Ishikawa (cell line): Measurements from ENCODE around the gene MIX23.

Experiments
- CEBPB ChIP-seq: IDR thresholded peaks from 2 replicates; pipeline ENCODE4 v1.6.1; 2012
- EGR1 ChIP-seq: IDR thresholded peaks from 2 replicates; pipeline ENCODE4 v1.6.1; 2012
- EP300 ChIP-seq: IDR thresholded peaks from 2 replicates; pipeline ENCODE4 v1.6.1; 2012; ENCODE audit warnings: borderline replicate concordance
- FOXM1 ChIP-seq: IDR thresholded peaks from 2 replicates; pipeline ENCODE4 v1.6.1; 2012; ENCODE audit warnings: low read depth, borderline replicate concordance
- NFIC ChIP-seq: IDR thresholded peaks from 2 replicates; pipeline ENCODE4 v1.6.1; 2012
- RAD21 ChIP-seq: IDR thresholded peaks from 2 replicates; pipeline ENCODE4 v1.6.1; 2012; ENCODE audit warnings: low read depth
- TAF1 ChIP-seq: IDR thresholded peaks from 2 replicates; pipeline ENCODE4 v1.6.1; 2012; ENCODE audit warnings: low read depth, mild to moderate bottlenecking
- TCF12 ChIP-seq: IDR thresholded peaks from 2 replicates; pipeline ENCODE4 v1.6.1; 2012; ENCODE audit warnings: low read depth
- TEAD4 ChIP-seq: IDR thresholded peaks from 2 replicates; pipeline ENCODE4 v1.6.1; 2012
- YY1 ChIP-seq: IDR thresholded peaks from 2 replicates; pipeline ENCODE4 v1.6.1; 2012; ENCODE audit warnings: low read depth
- ZBTB7A ChIP-seq: IDR thresholded peaks from 2 replicates; pipeline ENCODE4 v1.6.1; 2012; ENCODE audit warnings: low read depth
- TF ChIP-seq, protein P1 (sequence below): IDR thresholded peaks from 2 replicates; pipeline ENCODE4 v1.6.1; 2012
- TF ChIP-seq, protein P2 (sequence below): IDR thresholded peaks from 2 replicates; pipeline ENCODE4 v1.6.1; 2012
- TF ChIP-seq, protein P3 (sequence below): IDR thresholded peaks from 2 replicates; pipeline ENCODE4 v1.6.1; 2012; ENCODE audit warnings: low read depth, mild to moderate bottlenecking

The MIX23 gene

GRCh38 chr3:122382888-122383666 is at the start of gene MIX23:
TSS of gene MIX23 (minus strand) at chr3:122383231. CDS start at chr3:122383224, 7 bp downstream.
- TF ChIP-seq TAF1 (peak; percentile 93), YY1 (peak; percentile 98), EGR1 (no peak), TEAD4 (0 out of 2 replicates have a peak, but pooled peaks have one; percentile 19), TCF12 (no peak), NFIC (peak; percentile 21; the same call in 1 of the 2 replicates)
- TF ChIP-seq, protein P1, sequence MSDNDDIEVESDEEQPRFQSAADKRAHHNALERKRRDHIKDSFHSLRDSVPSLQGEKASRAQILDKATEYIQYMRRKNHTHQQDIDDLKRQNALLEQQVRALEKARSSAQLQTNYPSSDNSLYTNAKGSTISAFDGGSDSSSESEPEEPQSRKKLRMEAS, result peak; percentile 79
- TF ChIP-seq, protein P2, sequence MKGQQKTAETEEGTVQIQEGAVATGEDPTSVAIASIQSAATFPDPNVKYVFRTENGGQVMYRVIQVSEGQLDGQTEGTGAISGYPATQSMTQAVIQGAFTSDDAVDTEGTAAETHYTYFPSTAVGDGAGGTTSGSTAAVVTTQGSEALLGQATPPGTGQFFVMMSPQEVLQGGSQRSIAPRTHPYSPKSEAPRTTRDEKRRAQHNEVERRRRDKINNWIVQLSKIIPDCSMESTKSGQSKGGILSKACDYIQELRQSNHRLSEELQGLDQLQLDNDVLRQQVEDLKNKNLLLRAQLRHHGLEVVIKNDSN, result peak; percentile 19; the same call in 1 of the 2 replicates

- TF ChIP-seq EGR1, result no peak
- TF ChIP-seq NFIC, result no peak
- no peak for TF ChIP-seq TCF12
- TF ChIP-seq YY1, result no peak
- TF ChIP-seq EP300, result no peak
- TF ChIP-seq, protein P3, sequence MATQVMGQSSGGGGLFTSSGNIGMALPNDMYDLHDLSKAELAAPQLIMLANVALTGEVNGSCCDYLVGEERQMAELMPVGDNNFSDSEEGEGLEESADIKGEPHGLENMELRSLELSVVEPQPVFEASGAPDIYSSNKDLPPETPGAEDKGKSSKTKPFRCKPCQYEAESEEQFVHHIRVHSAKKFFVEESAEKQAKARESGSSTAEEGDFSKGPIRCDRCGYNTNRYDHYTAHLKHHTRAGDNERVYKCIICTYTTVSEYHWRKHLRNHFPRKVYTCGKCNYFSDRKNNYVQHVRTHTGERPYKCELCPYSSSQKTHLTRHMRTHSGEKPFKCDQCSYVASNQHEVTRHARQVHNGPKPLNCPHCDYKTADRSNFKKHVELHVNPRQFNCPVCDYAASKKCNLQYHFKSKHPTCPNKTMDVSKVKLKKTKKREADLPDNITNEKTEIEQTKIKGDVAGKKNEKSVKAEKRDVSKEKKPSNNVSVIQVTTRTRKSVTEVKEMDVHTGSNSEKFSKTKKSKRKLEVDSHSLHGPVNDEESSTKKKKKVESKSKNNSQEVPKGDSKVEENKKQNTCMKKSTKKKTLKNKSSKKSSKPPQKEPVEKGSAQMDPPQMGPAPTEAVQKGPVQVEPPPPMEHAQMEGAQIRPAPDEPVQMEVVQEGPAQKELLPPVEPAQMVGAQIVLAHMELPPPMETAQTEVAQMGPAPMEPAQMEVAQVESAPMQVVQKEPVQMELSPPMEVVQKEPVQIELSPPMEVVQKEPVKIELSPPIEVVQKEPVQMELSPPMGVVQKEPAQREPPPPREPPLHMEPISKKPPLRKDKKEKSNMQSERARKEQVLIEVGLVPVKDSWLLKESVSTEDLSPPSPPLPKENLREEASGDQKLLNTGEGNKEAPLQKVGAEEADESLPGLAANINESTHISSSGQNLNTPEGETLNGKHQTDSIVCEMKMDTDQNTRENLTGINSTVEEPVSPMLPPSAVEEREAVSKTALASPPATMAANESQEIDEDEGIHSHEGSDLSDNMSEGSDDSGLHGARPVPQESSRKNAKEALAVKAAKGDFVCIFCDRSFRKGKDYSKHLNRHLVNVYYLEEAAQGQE, result no peak
- no peak for TF ChIP-seq ZBTB7A
- TF ChIP-seq RAD21, result no peak
These were observed 47.3 kb upstream of the MIX23 start for GRCh38 chr3:122430371-122430770.

GRCh38 chr3:122427857-122428471 is 44.9 kb upstream of the MIX23 start:
- no peak for TF ChIP-seq EGR1
- TF ChIP-seq ZBTB7A, result no peak
- TF ChIP-seq, protein P1, result no peak
- TF ChIP-seq TAF1, result no peak
- TF ChIP-seq CEBPB, result no peak
- no peak for TF ChIP-seq YY1
- TF ChIP-seq, protein P3, result no peak
- TF ChIP-seq, protein P2, result no peak
- TF ChIP-seq EP300, result no peak

DNA sequence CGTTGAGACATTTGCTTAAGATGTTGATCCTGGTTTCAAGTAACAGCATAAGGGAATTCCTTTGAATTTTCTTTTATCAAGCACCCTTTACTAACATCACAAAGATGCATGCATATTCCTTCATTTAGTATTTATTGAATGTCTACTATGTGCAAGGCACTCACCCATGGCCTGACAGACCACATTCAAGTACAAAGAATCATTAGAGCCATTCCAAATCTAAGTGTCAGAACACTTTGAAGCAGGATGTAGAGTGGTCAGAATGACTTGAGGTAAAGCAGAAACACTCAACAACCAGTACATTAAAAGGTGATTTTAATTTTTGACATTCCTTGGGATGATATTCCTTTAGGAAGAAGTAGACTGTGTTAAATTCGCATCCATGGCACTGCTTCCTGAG is 38.8 kb upstream of the MIX23 start:
- TF ChIP-seq, protein P3, result no peak
- TF ChIP-seq, protein P2, result no peak
- TF ChIP-seq FOXM1 (no peak), TAF1 (no peak), RAD21 (no peak), EP300 (no peak), YY1 (no peak)
